HL-60 (cell line): ENCODE results near the gene WWOX.

Experiments used
- CTCF ChIP-seq: IDR thresholded peaks from one replicate; pipeline ENCODE4 v1.5.1; 2011; ENCODE audit warnings: low read length, control low read depth, inconsistent platforms; ENCODE audit not compliant: insufficient read depth
- POLR2AphosphoS5 ChIP-seq: IDR thresholded peaks from 2 replicates; pipeline ENCODE4 v1.6.1; 2012; ENCODE audit warnings: low read depth
- TF ChIP-seq, protein P1 (sequence below): IDR thresholded peaks from 2 replicates; pipeline ENCODE4 v1.6.1; 2012; ENCODE audit warnings: low read depth; ENCODE audit not compliant: insufficient replicate concordance

DNA sequence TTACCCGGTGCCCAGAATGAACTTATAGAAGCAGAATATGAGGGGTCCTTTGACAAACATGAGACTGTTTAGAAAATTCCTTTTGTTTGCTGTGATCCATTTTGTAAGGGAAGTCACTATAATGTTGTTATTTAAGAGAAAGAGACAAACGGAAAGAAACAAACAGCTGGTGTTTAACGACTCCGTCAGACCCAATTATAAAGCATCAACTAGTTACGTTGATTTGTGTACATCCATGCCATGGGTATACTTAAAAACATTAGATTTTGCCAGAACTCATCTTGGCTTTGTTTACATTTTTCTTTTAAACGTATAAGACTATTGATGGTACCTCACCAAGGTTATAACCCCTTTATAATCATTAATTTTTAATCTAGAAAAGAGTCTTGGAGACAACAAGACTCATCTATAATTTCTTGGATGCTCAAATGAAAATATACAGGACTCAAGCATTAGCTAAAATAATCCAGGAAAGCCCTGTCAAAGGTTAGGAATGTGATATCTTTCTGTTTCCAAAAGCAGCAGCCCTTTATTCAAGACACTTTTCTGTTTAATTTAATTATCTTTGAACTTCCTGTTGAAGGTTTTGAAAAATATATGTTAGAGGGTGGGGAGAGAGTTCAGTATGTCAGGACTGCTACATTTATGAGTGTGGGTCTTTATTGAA lies 331.7 kb downstream of the WWOX start:
- TF ChIP-seq CTCF = no peak
- TF ChIP-seq POLR2AphosphoS5 = no peak
- TF ChIP-seq, protein P1, sequence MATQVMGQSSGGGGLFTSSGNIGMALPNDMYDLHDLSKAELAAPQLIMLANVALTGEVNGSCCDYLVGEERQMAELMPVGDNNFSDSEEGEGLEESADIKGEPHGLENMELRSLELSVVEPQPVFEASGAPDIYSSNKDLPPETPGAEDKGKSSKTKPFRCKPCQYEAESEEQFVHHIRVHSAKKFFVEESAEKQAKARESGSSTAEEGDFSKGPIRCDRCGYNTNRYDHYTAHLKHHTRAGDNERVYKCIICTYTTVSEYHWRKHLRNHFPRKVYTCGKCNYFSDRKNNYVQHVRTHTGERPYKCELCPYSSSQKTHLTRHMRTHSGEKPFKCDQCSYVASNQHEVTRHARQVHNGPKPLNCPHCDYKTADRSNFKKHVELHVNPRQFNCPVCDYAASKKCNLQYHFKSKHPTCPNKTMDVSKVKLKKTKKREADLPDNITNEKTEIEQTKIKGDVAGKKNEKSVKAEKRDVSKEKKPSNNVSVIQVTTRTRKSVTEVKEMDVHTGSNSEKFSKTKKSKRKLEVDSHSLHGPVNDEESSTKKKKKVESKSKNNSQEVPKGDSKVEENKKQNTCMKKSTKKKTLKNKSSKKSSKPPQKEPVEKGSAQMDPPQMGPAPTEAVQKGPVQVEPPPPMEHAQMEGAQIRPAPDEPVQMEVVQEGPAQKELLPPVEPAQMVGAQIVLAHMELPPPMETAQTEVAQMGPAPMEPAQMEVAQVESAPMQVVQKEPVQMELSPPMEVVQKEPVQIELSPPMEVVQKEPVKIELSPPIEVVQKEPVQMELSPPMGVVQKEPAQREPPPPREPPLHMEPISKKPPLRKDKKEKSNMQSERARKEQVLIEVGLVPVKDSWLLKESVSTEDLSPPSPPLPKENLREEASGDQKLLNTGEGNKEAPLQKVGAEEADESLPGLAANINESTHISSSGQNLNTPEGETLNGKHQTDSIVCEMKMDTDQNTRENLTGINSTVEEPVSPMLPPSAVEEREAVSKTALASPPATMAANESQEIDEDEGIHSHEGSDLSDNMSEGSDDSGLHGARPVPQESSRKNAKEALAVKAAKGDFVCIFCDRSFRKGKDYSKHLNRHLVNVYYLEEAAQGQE = no peak
